LNCaP clone FGC (cell line): ENCODE measurements around the gene RAB1A.
A peak's percentile ranks its signal among the peaks of the same experiment; 100 is the strongest.
"Not testable (repeated sequence)": the region's sequence is repeated elsewhere in the genome, so short reads cannot be mapped to it uniquely, and the experiment has no call there.

ENCODE experiments used
- DNase-seq: peaks from one replicate; pipeline ENCODE4 v3.0.0-alpha.2; 2011; ENCODE audit warnings: low read depth
- H3K4me3 ChIP-seq: 2 replicates; pipeline ENCODE4 v1.5.1; 2011; ENCODE audit warnings: mild to moderate bottlenecking, low read depth, low read length, control low read depth
- TF ChIP-seq, protein P1 (sequence below): IDR thresholded peaks from 2 replicates; pipeline ENCODE4 v1.5.1; 2012; ENCODE audit warnings: mild to moderate bottlenecking; ENCODE audit not compliant: control insufficient read depth, insufficient read depth; ENCODE audit errors: extremely low read depth

The RAB1A gene

DNA sequence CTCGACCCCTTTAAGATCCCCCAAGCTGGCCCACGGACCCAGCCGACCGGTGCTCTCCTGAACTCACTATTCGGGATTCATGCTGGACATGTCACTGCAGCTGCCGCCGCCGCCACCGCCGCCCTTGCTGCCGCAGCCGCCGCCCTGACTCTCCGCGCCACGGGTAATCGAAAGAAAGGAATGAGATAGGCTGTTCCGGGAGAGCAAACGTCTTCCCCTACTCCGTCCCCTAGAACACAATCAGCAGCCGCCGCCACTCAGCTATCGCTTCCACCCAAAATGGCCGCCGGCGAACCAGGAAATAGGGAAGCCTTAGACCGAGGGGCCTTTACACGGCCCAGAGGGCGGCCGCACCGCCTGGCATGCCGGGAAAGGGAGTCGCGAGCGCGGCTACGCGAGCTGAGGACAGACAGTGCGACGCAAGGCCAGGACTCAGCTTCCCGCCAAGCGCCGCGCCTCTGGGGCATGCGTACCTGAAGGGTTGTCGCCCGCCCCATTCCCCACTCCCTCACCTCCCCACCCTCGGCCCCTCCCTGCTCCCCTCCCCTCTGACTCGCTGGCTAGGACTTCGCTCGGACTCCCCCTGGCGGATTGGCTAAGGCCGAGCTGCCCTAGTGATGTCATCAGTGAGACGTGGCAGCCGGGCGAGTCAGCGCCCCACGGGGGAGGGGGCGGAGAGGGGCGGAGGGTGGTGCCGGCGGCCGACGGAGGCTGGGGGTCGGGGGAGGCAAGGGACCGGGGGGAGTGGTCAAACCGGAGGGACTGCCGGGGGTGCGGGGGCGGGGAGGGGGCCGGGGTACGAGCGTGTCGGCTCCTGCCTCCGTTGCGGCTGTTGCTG lies at the start of gene RAB1A:
TSS of gene RAB1A (minus strand) at position 281 of the 838 bp plus-strand sequence. CDS start at position 90, 191 bp downstream.
- TF ChIP-seq, protein P1, sequence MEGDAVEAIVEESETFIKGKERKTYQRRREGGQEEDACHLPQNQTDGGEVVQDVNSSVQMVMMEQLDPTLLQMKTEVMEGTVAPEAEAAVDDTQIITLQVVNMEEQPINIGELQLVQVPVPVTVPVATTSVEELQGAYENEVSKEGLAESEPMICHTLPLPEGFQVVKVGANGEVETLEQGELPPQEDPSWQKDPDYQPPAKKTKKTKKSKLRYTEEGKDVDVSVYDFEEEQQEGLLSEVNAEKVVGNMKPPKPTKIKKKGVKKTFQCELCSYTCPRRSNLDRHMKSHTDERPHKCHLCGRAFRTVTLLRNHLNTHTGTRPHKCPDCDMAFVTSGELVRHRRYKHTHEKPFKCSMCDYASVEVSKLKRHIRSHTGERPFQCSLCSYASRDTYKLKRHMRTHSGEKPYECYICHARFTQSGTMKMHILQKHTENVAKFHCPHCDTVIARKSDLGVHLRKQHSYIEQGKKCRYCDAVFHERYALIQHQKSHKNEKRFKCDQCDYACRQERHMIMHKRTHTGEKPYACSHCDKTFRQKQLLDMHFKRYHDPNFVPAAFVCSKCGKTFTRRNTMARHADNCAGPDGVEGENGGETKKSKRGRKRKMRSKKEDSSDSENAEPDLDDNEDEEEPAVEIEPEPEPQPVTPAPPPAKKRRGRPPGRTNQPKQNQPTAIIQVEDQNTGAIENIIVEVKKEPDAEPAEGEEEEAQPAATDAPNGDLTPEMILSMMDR = peak; percentile 51
- DNase-seq = peak; percentile 93
- H3K4me3 ChIP-seq = peak within 1 kb of the TSS; percentile 67

DNA sequence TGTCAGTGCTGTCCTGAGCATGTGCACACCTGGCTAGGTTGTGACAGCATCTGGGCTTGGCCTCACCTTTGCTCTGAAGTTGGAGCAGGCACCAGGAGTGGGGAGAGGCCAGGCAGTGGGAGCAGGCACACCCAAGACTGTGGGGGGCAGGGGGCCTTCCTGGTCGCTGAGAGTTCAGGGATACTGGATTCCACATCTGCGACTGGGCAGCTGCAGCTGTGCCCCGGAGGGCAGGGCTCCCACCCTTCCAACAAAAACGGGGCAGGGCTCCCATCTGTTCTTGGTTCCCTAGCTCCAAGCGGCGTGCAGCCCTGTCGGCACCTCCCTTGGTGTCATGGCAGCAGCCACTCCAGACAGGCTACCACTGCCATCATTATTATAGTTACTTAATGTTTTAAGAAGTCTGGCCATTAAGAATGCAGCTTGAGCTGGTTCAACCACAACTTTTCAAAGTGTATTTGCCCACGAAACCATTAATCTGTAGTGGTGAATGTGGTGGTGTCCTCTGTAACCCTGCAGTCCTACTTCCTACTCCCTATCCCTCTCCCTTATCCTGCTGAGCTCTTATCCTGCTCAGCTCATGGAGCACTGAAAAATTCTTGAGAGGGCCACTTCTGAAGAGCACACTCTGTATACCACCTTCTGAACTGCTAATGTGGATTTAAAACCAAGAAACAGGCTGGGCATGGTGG lies 48.0 kb upstream of the RAB1A start:
- H3K4me3 ChIP-seq = no peak overlapping the region
- TF ChIP-seq, protein P1 = no peak
- no peak for DNase-seq

DNA sequence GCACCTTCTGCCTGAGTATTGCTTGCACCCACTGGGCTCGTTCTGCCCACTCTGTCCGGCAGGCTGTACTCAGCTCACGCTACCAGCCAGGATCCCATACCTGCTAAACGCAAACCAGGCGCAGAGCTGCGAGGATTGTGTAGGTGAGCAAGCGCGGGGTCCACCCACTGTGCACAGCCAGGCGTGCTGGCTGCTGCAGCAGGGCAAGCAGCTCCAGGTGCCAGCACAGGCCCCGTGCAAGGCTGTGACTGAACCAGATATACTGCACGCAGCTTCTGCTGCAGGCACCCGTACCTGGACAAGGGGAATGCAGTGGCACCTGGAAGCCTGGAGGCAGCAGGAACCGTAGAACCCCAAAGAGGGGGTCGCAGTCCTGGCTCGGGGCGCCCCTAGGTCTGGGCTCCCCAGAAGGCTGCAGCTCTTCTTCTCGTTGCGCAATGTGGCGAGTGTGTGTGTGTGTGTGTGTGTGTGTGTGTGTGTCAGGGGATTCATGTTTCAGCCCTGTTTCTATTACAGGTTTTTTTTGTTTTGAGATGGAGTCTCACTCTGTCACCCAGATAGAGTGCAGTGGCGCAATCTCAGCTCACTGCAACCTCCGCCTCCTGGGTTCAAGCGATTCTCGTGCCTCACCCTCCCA lies 46.1 kb upstream of the RAB1A start:
- no peak for DNase-seq
- no peak overlapping the region for H3K4me3 ChIP-seq
- TF ChIP-seq, protein P1 = no peak

DNA sequence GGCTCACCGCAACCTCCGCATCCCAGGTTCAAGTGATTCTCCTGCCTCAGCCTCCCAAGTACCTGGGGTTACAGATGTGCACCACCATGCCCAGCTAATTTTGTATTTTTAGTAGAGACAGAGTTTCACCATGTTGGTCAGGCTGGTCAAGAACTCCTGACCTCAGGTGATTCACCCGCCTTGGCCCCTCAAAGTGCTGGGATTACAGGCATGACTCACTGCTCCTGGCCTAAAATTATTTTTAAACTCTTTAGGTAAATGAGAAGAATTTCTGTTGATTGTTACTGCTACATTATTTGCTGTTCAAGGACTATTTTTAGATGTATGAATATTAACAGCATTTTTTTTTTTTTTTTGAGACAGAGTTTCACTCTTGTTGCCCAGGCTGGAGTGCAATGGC lies 44.1 kb upstream of the RAB1A start:
- DNase-seq, H3K4me3 ChIP-seq: not testable (repeated sequence)

DNA sequence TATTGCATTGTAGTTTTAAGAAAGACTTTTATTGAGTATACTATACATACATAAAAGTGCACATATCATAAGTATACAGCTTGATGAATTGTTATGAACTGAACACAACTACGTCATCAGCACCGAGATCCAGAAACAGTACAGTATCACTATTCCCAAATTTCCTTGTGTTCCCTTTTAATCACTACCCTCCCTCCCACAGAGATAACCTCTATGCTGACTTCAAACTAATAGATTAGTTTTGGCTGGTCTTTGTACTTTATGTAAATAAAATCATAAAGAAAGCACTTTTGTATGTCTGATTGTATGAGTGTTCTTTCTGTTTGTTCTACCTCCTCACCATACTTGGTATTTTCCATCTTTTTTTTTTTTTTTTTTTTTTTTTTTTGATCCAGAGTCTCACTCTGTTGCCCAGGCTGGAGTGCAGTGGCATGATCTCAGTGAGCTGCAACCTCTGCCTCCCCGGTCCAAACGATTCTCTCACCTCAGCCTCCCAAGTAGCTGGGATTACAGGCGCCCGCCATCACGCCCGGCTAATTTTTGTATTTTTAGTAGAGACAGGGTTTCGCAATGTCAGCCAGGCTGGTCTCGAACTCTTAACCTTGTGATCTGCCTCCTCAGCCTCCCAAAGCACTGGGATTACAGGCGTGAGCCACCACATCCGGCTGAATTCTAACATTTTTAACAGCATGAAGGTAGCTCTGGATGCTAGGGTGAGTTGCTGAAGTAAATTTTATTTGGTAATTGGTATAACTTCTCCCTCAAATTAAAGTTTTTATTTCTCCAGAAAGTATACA lies 43.3 kb upstream of the RAB1A start:
- TF ChIP-seq, protein P1 = no peak
- DNase-seq = no peak
- no peak overlapping the region for H3K4me3 ChIP-seq

DNA sequence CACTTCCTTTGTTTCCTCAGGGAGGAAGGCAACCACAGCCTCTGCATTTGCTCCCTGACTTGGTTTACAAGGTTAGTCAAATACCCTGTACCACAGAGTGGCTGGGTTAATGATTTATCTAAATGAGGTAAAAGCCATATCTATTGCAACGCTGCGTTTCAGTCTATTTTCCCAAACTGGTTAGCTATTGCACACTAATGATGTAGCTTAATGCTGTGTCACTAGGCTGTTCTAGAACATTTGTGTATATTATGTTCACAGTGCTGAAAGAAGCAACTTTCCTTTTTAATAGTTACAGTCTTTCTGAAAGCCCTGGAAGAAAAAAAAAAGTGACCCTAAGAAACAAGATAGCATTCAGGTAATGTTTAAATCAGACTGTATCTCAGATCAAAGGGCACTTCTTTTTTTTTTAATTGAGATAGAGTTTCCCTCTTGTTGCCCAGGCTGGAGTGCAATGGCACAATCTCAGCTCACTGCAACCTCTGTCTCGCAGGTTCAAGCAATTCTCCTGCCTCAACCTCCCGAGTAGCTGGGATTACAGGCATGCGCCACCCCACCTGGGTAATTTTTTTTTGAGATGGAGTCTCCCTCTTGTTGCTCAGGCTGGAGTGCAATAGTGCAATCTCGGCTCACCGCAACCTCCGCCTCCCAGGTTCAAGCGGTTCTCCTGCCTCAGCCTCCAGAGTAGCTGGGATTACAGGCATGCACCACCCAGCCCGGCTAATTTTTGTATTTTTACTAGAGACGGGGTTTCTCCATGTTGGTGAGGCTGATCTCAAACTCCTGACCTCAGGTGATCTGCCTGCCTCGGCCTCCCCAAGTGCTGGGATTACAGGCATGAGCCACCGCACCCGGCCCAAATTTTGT lies 40.9 kb upstream of the RAB1A start:
- not testable (repeated sequence) for DNase-seq, H3K4me3 ChIP-seq

DNA sequence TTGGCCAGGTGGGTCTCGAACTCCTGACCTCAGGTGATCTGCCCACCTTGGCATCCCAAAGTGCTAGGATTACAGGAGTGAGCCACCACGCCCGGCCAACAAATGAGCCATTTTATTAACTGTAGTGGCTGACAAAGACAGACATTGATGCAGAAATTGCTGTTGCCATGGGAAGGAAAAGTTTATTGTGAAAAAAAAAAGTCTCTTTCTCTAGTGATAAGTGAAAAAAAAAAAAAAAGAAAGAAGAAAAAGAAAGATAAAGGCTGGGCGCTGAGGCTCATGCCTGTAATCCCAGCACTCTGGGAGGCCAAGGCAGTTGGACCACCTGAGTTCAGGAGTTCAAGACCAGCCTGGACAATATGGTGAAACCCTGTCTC lies 39.8 kb upstream of the RAB1A start:
- TF ChIP-seq, protein P1 = no peak
- DNase-seq = no peak
- no peak overlapping the region for H3K4me3 ChIP-seq
